K562 treated with DMSO at 1 percent for 4 hours (cell line): ENCODE data around the gene SLAIN1. TPM values are rescaled to one million over a fixed set of nuclear protein-coding genes. Genes with fewer than 3 reads are reported as not detected.

ENCODE experiments used
- total RNA-seq: library from RNA; unstranded; fragments of 300-600 nt; gene quantifications from 2 replicates; pipeline ENCODE4 v1.2.3, GENCODE V29; 2022; ENCODE audit not compliant: insufficient read depth

SLAIN1 gene
- total RNA-seq: 1.6 TPM in 1 of 2 replicates, not detected in the other

DNA sequence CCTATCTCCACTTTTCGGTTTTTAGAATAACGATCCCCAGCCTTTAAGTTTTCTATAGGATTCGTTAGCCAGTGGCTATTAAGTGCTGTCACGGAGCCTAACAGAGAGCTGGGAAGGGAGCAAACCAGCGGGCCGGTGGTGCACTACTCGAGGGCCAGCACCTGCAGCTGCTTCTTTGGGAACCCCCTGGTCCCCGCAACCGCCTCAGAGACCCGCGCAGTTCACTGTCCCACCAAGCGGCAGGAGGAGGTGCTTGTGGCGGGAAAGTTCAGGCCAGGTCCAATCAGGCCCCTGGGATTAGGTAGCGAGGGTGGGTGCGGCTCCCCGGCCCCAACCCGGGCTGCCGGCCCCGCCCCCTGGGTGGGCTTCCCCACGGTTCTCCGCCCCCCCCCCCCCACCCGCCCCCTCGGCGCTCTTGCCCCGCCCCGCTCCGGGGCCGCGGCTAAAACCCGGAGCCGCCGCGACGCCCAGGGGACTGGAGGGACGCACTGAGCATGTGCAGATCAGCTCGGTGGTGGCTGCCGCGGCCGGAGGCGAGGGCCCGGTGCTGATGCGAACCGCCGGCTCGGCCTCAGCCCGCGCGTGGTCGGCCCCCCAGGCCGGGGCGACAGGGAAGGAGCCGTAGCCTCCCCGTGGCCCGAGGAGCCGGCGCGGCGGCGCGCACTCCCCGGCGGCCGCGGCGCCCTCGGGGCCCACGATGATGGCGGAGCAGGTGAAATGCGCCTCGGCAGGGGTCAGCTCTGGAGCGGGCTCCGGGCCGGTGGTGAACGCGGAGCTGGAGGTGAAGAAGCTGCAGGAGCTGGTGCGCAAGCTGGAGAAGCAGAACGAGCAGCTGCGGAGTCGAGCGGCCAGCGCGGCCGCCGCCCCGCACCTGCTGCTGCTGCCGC lies at the start of gene SLAIN1:
SLAIN1 (plus strand) TSS at position 471 of the 887 bp plus-strand sequence; CDS start at position 698, 227 bp downstream.

Other genes with a start within 250 kb of the SLAIN1 start
- gene SCEL, start 162.0 kb upstream of the SLAIN1 start, total RNA-seq: not detected in 2 replicates
- gene EDNRB, start 221.1 kb downstream of the SLAIN1 start, total RNA-seq: not detected in 2 replicates